Hair follicular keratinocyte (primary cell): ENCODE measurements around the gene CABLES2. TPM values are rescaled to one million over a fixed set of nuclear protein-coding genes. Genes with fewer than 3 reads are reported as not detected.

Experiments used
- total RNA-seq: library from RNA; depleted of rRNA; stranded (reverse); fragments of >200 nt; gene quantifications from 2 replicates; pipeline ENCODE4 v1.2.3, GENCODE V29; 2015

The CABLES2 gene, protein sequence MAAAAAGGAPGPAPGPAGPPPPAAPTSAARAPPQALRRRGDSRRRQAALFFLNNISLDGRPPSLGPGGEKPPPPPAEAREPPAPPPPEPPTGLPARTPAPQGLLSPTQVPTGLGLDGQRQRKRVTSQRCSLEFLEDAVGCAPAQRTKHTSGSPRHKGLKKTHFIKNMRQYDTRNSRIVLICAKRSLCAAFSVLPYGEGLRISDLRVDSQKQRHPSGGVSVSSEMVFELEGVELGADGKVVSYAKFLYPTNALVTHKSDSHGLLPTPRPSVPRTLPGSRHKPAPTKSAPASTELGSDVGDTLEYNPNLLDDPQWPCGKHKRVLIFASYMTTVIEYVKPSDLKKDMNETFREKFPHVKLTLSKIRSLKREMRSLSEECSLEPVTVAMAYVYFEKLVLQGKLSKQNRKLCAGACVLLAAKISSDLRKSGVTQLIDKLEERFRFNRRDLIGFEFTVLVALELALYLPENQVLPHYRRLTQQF
- total RNA-seq = 3.8 and 5.3 TPM in 2 replicates

DNA sequence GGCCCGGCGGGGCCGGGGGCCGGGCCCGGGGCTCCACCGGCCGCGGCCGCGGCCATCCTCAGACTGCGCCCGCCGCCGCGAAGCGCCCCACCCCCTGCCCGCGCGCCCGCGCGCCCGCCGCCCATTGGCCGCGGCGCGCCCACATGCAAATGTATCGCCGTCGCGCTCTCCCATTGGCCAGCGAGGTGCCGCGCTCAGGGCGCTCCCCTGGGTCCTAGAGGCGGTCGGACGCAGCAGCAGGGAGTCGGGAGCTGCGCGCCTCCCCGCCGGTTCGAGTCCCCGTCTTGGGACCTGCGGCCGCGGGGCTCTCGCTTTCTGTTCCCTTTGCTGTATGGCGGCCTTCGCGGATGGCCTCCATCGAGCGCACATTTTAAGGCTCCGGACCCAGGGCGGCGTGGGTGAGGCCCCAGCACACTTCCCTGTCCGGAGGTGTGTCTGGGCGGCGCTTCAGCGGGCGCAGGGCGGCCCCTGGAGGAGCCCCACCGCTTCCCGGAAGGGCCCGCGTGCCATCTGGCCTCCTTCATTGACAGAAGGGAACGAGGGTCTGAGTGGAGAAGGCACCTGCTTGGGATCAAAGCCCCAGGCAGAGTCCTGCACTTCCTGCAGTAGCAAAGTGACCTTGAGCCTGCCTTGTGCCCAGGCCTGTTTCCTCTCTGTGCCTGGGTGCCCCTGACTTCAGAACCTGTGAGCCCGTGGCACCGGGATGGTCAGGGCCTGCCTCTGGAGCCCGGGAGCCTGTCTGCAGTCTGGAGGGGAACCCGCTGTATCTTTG is at the start of gene CABLES2:
CABLES2 (minus strand) TSS at position 65 of the 772 bp plus-strand sequence; CDS start at position 56, 9 bp downstream.

GRCh38 chr20:62427172-62428001 is 20.3 kb upstream of the CABLES2 start, which contains the start of gene RBBP8NL:
TSS of gene RBBP8NL (minus strand) at chr20:62427539. CDS start at chr20:62419647, 7,892 bp downstream.

GRCh38 chr20:62386383-62387218 is 20.5 kb downstream of the CABLES2 start, which contains the start of gene RPS21:
TSS of gene RPS21 (plus strand) at chr20:62387103. CDS start at chr20:62387339, 236 bp downstream.

DNA sequence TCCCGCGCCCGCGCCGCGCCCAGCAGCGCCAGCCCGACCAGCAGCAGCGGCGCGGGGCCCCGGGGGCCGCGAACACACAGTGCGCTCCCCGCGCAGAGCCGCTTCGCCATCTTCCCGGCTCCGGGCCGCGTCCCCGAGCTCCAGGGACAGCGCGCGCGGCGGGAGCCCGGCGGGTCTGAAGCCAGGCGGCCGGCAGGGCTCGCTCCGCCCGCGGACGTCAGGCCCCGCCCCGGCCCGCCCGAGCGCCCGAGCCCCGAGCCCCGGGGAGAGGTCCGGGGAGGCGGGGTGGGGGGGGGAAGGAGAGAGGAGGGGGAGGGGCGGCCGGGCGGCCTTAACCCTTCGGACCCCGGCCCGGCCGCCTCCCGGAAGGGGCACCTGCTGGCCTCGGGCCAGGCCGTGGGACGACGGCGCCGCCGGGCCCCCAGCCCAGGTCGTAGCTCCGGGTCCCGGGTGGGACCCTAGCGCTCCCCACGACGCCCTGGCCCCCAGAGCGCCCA is 39.9 kb downstream of the CABLES2 start, which contains the start of gene LAMA5:
LAMA5 (minus strand) TSS at position 177 of the 497 bp plus-strand sequence; CDS start at position 110, 67 bp downstream.

Other genes starting within 250 kb of the CABLES2 start
- gene MTG2, start 224.3 kb downstream of the CABLES2 start, total RNA-seq = 23.6 and 33.9 TPM in 2 replicates
- not detected in 2 replicates for gene HRH3, start 187.0 kb downstream of the CABLES2 start, total RNA-seq
- 22.7 and 25.1 TPM in 2 replicates for gene OSBPL2, start 168.8 kb downstream of the CABLES2 start, total RNA-seq
- 193 and 288 TPM in 2 replicates for gene ADRM1, start 104.3 kb downstream of the CABLES2 start, total RNA-seq
- 96.3 and 136 TPM in 2 replicates for gene LAMA5, start 40.0 kb downstream of the CABLES2 start, total RNA-seq
- gene RPS21, start 20.2 kb downstream of the CABLES2 start, total RNA-seq = 2,528 and 3,406 TPM in 2 replicates
- gene RBBP8NL, start 20.3 kb upstream of the CABLES2 start, total RNA-seq = not detected in 2 replicates
- gene GATA5, start 68.7 kb upstream of the CABLES2 start, total RNA-seq = not detected in 2 replicates
- gene SLCO4A1, start 235.2 kb upstream of the CABLES2 start, total RNA-seq = 0.38 and 0.55 TPM in 2 replicates